NCI-H1417 treated with DMSO at 0.1 percent for 48 hours (cell line): ENCODE results near the gene DLK1.

Experiments
- DNase-seq: peaks from one replicate; lab custom pipeline; 2025; lab: John Stamatoyannopoulos, UW

The DLK1 gene

GRCh38 chr14:100714258-100714892, 12.3 kb upstream of the DLK1 start:
- no peak for DNase-seq

- DNase-seq: no peak
Observed at GRCh38 chr14:100715332-100715731, 11.4 kb upstream of the DLK1 start.

- DNase-seq: no peak
Observed at GRCh38 chr14:100715803-100716202, 10.9 kb upstream of the DLK1 start.

GRCh38 chr14:100717386-100717785, 9.3 kb upstream of the DLK1 start:
- no peak for DNase-seq

GRCh38 chr14:100719976-100720520, 6.6 kb upstream of the DLK1 start:
- DNase-seq: no peak

GRCh38 chr14:100721568-100721967, 5.1 kb upstream of the DLK1 start:
- no peak for DNase-seq

- DNase-seq: no peak
Observed at GRCh38 chr14:100722367-100722766, 4.3 kb upstream of the DLK1 start.

- DNase-seq: no peak
Observed at GRCh38 chr14:100723135-100723829, 3.4 kb upstream of the DLK1 start.

GRCh38 chr14:100723830-100724437, 2.8 kb upstream of the DLK1 start:
- no peak for DNase-seq

GRCh38 chr14:100724536-100724935, 2.2 kb upstream of the DLK1 start:
- DNase-seq: no peak

GRCh38 chr14:100725587-100726387, 905 bp upstream of the DLK1 start:
- no peak for DNase-seq

GRCh38 chr14:100727086-100727872, 587 bp downstream of the DLK1 start:
- no peak for DNase-seq

GRCh38 chr14:100727873-100728240, 1.2 kb downstream of the DLK1 start:
- no peak for DNase-seq

GRCh38 chr14:100728962-100729361, 2.3 kb downstream of the DLK1 start:
- DNase-seq: no peak

GRCh38 chr14:100729982-100730381, 3.3 kb downstream of the DLK1 start:
- no peak for DNase-seq

GRCh38 chr14:100730581-100730980, 3.9 kb downstream of the DLK1 start:
- DNase-seq: no peak

- no peak for DNase-seq
Observed at GRCh38 chr14:100731011-100731670, 4.4 kb downstream of the DLK1 start.

- no peak for DNase-seq
Observed at GRCh38 chr14:100731846-100732765, 5.4 kb downstream of the DLK1 start.

GRCh38 chr14:100732766-100733100, 6.0 kb downstream of the DLK1 start:
- no peak for DNase-seq
